HG02642 (cell line): ENCODE data around the gene DENND6B.

ENCODE experiments used
- ATAC-seq: cut with Tn5 transposase; IDR thresholded peaks from one replicate; pipeline ENCODE4 v1.9.1; 2021; ENCODE audit warnings: mild to moderate bottlenecking; ENCODE audit not compliant: unreplicated experiment, poor library complexity

DENND6B gene

GRCh38 chr22:50316114-50317065 lies 10.4 kb downstream of the DENND6B start:
- ATAC-seq, result no peak

- no peak for ATAC-seq
Measured at GRCh38 chr22:50315289-50316113, 11.3 kb downstream of the DENND6B start.

GRCh38 chr22:50314455-50315288 lies 12.1 kb downstream of the DENND6B start:
- ATAC-seq, result peak; percentile 76

GRCh38 chr22:50314081-50314454 lies 12.7 kb downstream of the DENND6B start:
- peak; percentile 9 for ATAC-seq

GRCh38 chr22:50313600-50313999 lies 13.2 kb downstream of the DENND6B start:
- no peak for ATAC-seq

GRCh38 chr22:50313021-50313420 lies 13.8 kb downstream of the DENND6B start:
- no peak for ATAC-seq

- no peak for ATAC-seq
Measured at GRCh38 chr22:50312371-50312770, 14.4 kb downstream of the DENND6B start.

GRCh38 chr22:50311606-50312351 lies 15.0 kb downstream of the DENND6B start:
- ATAC-seq, result no peak

GRCh38 chr22:50310949-50311444 lies 15.8 kb downstream of the DENND6B start:
- ATAC-seq, result no peak

GRCh38 chr22:50310031-50310722 lies 16.6 kb downstream of the DENND6B start:
- ATAC-seq, result no peak

- no peak for ATAC-seq
Measured at GRCh38 chr22:50309601-50309991, 17.2 kb downstream of the DENND6B start.

- ATAC-seq, result no peak
Measured at GRCh38 chr22:50308986-50309600, 17.7 kb downstream of the DENND6B start.

- ATAC-seq, result no peak
Measured at GRCh38 chr22:50308597-50308935, 18.2 kb downstream of the DENND6B start.

- no peak for ATAC-seq
Measured at GRCh38 chr22:50307890-50308596, 18.8 kb downstream of the DENND6B start.

GRCh38 chr22:50306753-50307749 lies 19.8 kb downstream of the DENND6B start, which contains the start of gene PLXNB2:
Gene PLXNB2, minus strand, starts transcription at chr22:50307646. Its CDS starts 17,062 bp downstream, at chr22:50290584.
- ATAC-seq, result no peak

- ATAC-seq, result no peak
Measured at GRCh38 chr22:50305923-50306566, 20.8 kb downstream of the DENND6B start.
